Type B pancreatic cell (in vitro differentiated cells): Measurements from ENCODE around the gene ZNF275. TPM values are rescaled to one million over a fixed set of nuclear protein-coding genes. Genes with fewer than 3 reads are reported as not detected.

Experiments
- DNase-seq: peaks from one replicate; pipeline ENCODE4 v3.0.0; 2021; ENCODE audit warnings: mixed read lengths; ENCODE audit not compliant: unreplicated experiment; ENCODE audit errors: extremely low spot score
- H3K27ac Mint-ChIP-seq: 2 replicates; pipeline ENCODE4 v1.8.0; 2021; ENCODE audit warnings: mild to moderate bottlenecking, mixed read lengths
- H3K27me3 Mint-ChIP-seq: 2 replicates; pipeline ENCODE4 v1.8.0; 2021; ENCODE audit warnings: mixed read lengths
- H3K36me3 Mint-ChIP-seq: 2 replicates; pipeline ENCODE4 v1.8.0; 2021; ENCODE audit warnings: mixed read lengths
- H3K4me1 Mint-ChIP-seq: one replicate; pipeline ENCODE4 v1.8.0; 2021; ENCODE audit warnings: mixed read lengths; ENCODE audit not compliant: unreplicated experiment
- H3K4me3 Mint-ChIP-seq: 2 replicates; pipeline ENCODE4 v1.8.0; 2021; ENCODE audit warnings: mild to moderate bottlenecking, mixed read lengths
- H3K9me3 Mint-ChIP-seq: 2 replicates; pipeline ENCODE4 v1.8.0; 2021; ENCODE audit warnings: mixed read lengths
- CTCF ChIP-seq: fragments of 200-600 bp; sonication (generic); conservative IDR thresholded peaks from 2 replicates; pipeline ENCODE4 v1.5.0; 2021; ENCODE audit warnings: antibody characterized with exemption, mild to moderate bottlenecking
- total RNA-seq: library from RNA; stranded (reverse); gene quantifications from 2 replicates; pipeline ENCODE4 v1.2.1, GENCODE V29; 2021; ENCODE audit warnings: low replicate concordance

The ZNF275 gene
- total RNA-seq, 1 donor from 2014 or later = 11.9 TPM

GRCh38 chrX:153366878-153367538, 33.1 kb downstream of the ZNF275 start:
- Mint-ChIP-seq H3K36me3 (no peaks in the 10 kb centered on the region), H3K4me3 (no peak overlapping the region), H3K27ac (no peak overlapping the region), H3K4me1 (peaks cover 3% of the 10 kb centered on the region), H3K27me3 (peaks cover 2% of the 10 kb centered on the region), H3K9me3 (no peaks in the 10 kb centered on the region)
- TF ChIP-seq CTCF = no peak
- DNase-seq = no peak

- Mint-ChIP-seq H3K27ac (no peak overlapping the region), H3K4me3 (no peak overlapping the region), H3K36me3 (no peaks in the 10 kb centered on the region), H3K9me3 (no peaks in the 10 kb centered on the region), H3K27me3 (no peaks in the 10 kb centered on the region), H3K4me1 (no peaks in the 10 kb centered on the region)
- no peak for DNase-seq
- no peak for TF ChIP-seq CTCF
These were observed 36.5 kb downstream of the ZNF275 start for GRCh38 chrX:153370293-153371055.

GRCh38 chrX:153371256-153371655, 37.3 kb downstream of the ZNF275 start:
- Mint-ChIP-seq H3K27ac (no peak overlapping the region), H3K27me3 (no peaks in the 10 kb centered on the region), H3K36me3 (no peaks in the 10 kb centered on the region), H3K4me1 (no peaks in the 10 kb centered on the region), H3K4me3 (no peak overlapping the region), H3K9me3 (no peaks in the 10 kb centered on the region)
- DNase-seq = no peak
- no peak for TF ChIP-seq CTCF

- Mint-ChIP-seq H3K27me3 (no peaks in the 10 kb centered on the region), H3K36me3 (no peaks in the 10 kb centered on the region), H3K4me3 (no peak overlapping the region), H3K27ac (no peak overlapping the region), H3K9me3 (peaks cover 10% of the 10 kb centered on the region), H3K4me1 (no peaks in the 10 kb centered on the region)
- TF ChIP-seq CTCF = no peak
- no peak for DNase-seq
These were observed 39.0 kb downstream of the ZNF275 start for GRCh38 chrX:153372949-153373348.

- no peak overlapping the region for H3K27ac Mint-ChIP-seq
- no peak for TF ChIP-seq CTCF
- H3K27me3 Mint-ChIP-seq = no peaks in the 10 kb centered on the region
- no peak for DNase-seq
- H3K4me3 Mint-ChIP-seq = no peak overlapping the region
- peaks cover 10% of the 10 kb centered on the region for H3K9me3 Mint-ChIP-seq
- H3K36me3 Mint-ChIP-seq = no peaks in the 10 kb centered on the region
- no peaks in the 10 kb centered on the region for H3K4me1 Mint-ChIP-seq
These were observed 40.5 kb downstream of the ZNF275 start for GRCh38 chrX:153374426-153374825.
